Lung microvascular endothelial cell (primary cell): ENCODE measurements around the gene GCSAM. TPM values are rescaled to one million over a fixed set of nuclear protein-coding genes. Genes with fewer than 3 reads are reported as not detected.

Source experiments
- DNase-seq, 2 donors: peaks; one replicate each; pipeline versions ENCODE4 v3.0.0 to v3.0.0-alpha.2; 2010; ENCODE audit warnings: low read depth in 2 of 2
- total RNA-seq: library from RNA; depleted of rRNA; stranded (reverse); fragments of >200 nt; gene quantifications from 2 replicates; pipeline ENCODE4 v1.2.1, GENCODE V29; 2014

The GCSAM gene
- total RNA-seq, 1 donor from 2014 or later: not detected

- no peak for DNase-seq
Measured at GRCh38 chr3:112109322-112109721, 23.7 kb downstream of the GCSAM start.

- DNase-seq: no peak
Measured at GRCh38 chr3:112104774-112105173, 28.3 kb downstream of the GCSAM start.

- DNase-seq: peak; percentile 20 to 84
Measured at GRCh38 chr3:112101916-112102315, 31.1 kb downstream of the GCSAM start.

- DNase-seq: peak; percentile 99
Measured at GRCh38 chr3:112097378-112097777, 35.7 kb downstream of the GCSAM start.

GRCh38 chr3:112096176-112096575, 36.9 kb downstream of the GCSAM start:
- no peak for DNase-seq

- DNase-seq: no peak
Measured at GRCh38 chr3:112095731-112096130, 37.3 kb downstream of the GCSAM start.

GRCh38 chr3:112093180-112093522, 39.9 kb downstream of the GCSAM start:
- DNase-seq: no peak

GRCh38 chr3:112092496-112093179, 40.4 kb downstream of the GCSAM start:
- peak; percentile 22 to 74 for DNase-seq

- peak in 1 of 2 donors; percentile 28 for DNase-seq
Measured at GRCh38 chr3:112090887-112091586, 42.0 kb downstream of the GCSAM start.

- DNase-seq: peak; percentile 26 to 35
Measured at GRCh38 chr3:112089956-112090886, 42.8 kb downstream of the GCSAM start.

GRCh38 chr3:112088944-112089343, 44.1 kb downstream of the GCSAM start:
- DNase-seq: no peak

- no peak for DNase-seq
Measured at GRCh38 chr3:112087746-112088145, 45.3 kb downstream of the GCSAM start.

- DNase-seq: peak in 1 of 2 donors; percentile 49
Measured at GRCh38 chr3:112086875-112087524, 46.0 kb downstream of the GCSAM start.

- DNase-seq: peak; percentile 78 to 88
Measured at GRCh38 chr3:112086076-112086854, 46.8 kb downstream of the GCSAM start, which contains the start of gene C3orf52. C3orf52 (plus strand) TSS chr3:112086389; CDS start chr3:112086408, 19 bp downstream.

GRCh38 chr3:112085735-112086075, 47.3 kb downstream of the GCSAM start:
- no peak for DNase-seq

GRCh38 chr3:112084980-112085705, 47.9 kb downstream of the GCSAM start:
- DNase-seq: no peak

- no peak for DNase-seq
Measured at GRCh38 chr3:112083239-112083638, 49.8 kb downstream of the GCSAM start.

- DNase-seq: no peak
Measured at GRCh38 chr3:112078125-112079083, 54.6 kb downstream of the GCSAM start.
